Measurements from ENCODE around the gene RELN. TPM values are rescaled to one million over a fixed set of nuclear protein-coding genes. Genes with fewer than 3 reads are reported as not detected.

The RELN gene
- total RNA-seq, 1 experiment from 2014 or later, result 0.31 TPM

- CTCF ChIA-PET, result interaction anchor here (0.7 kb wide), 1 partner anchor 85 kb away, joined by 4 read pairs; no protein-coding TSS in a partner anchor
- H3K36me3 Mint-ChIP-seq (ENCODE audit: insufficient read depth, unreplicated experiment), result no peaks in the 10 kb centered on the region
- H3K9me3 Mint-ChIP-seq (ENCODE audit: low read depth, unreplicated experiment), result peaks cover 4% of the 10 kb centered on the region
- BruUV-seq (replicated peaks), result no TSS peak
- no peak overlapping the region for H3K27ac Mint-ChIP-seq (ENCODE audit: unreplicated experiment)
- TF ChIP-seq, protein P1, sequence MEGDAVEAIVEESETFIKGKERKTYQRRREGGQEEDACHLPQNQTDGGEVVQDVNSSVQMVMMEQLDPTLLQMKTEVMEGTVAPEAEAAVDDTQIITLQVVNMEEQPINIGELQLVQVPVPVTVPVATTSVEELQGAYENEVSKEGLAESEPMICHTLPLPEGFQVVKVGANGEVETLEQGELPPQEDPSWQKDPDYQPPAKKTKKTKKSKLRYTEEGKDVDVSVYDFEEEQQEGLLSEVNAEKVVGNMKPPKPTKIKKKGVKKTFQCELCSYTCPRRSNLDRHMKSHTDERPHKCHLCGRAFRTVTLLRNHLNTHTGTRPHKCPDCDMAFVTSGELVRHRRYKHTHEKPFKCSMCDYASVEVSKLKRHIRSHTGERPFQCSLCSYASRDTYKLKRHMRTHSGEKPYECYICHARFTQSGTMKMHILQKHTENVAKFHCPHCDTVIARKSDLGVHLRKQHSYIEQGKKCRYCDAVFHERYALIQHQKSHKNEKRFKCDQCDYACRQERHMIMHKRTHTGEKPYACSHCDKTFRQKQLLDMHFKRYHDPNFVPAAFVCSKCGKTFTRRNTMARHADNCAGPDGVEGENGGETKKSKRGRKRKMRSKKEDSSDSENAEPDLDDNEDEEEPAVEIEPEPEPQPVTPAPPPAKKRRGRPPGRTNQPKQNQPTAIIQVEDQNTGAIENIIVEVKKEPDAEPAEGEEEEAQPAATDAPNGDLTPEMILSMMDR (IDR thresholded peaks at IDR 0.05; ENCODE audit: unreplicated experiment), result no peak
- no peak for DNase-seq
- peaks cover 15% of the 10 kb centered on the region for H3K4me1 Mint-ChIP-seq (ENCODE audit: low read depth, unreplicated experiment)
- intact Hi-C loops (cut with micrococcal nuclease; ENCODE audit: unreplicated experiment), result no loop called here
- H3K4me3 Mint-ChIP-seq (ENCODE audit: low read depth, unreplicated experiment), result no peak overlapping the region
- no peaks in the 10 kb centered on the region for H3K27me3 Mint-ChIP-seq (ENCODE audit: unreplicated experiment)
These were observed 52.9 kb downstream of the RELN start for GRCh38 chr7:103936558-103936957.

DNA sequence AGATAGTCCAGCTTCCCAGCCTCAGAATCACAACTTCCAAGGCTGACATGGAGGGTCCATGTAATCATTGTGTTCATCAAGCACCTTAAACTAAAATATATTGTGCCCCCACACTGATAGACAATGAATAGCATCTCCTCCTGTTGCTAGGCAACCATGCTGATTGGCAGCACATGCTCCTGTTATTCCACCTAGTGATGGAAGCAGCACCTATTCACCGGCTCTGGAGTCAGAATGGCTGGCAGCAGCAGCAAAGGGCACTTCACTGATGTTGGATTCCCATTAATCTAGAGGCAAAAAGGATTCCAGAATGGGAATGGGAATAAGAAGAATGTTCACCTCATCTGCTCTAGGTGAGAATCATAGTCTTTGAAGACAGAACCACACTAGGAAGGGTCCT lies 55.0 kb downstream of the RELN start:
- intact Hi-C loops (cut with micrococcal nuclease; ENCODE audit: unreplicated experiment), result no loop called here
- no TSS peak for BruUV-seq (replicated peaks)

GRCh38 chr7:103932389-103932788 lies 57.1 kb downstream of the RELN start:
- no peak for DNase-seq
- Mint-ChIP-seq H3K27ac (ENCODE audit: unreplicated experiment) (no peak overlapping the region), H3K27me3 (ENCODE audit: unreplicated experiment) (no peaks in the 10 kb centered on the region), H3K36me3 (ENCODE audit: insufficient read depth, unreplicated experiment) (no peaks in the 10 kb centered on the region), H3K4me1 (ENCODE audit: low read depth, unreplicated experiment) (peaks cover 15% of the 10 kb centered on the region), H3K9me3 (ENCODE audit: low read depth, unreplicated experiment) (peaks cover 4% of the 10 kb centered on the region), H3K4me3 (ENCODE audit: low read depth, unreplicated experiment) (no peak overlapping the region)
- CTCF ChIA-PET, result no interaction called here
- TF ChIP-seq, protein P1 (IDR thresholded peaks at IDR 0.05; ENCODE audit: unreplicated experiment), result no peak
- BruUV-seq (replicated peaks), result no TSS peak
- intact Hi-C loops (cut with micrococcal nuclease; ENCODE audit: unreplicated experiment), result no loop called here

More for the DNA sequence above, 55.0 kb downstream of the RELN start:
- Mint-ChIP-seq H3K4me1 (ENCODE audit: low read depth, unreplicated experiment) (peaks cover 15% of the 10 kb centered on the region), H3K9me3 (ENCODE audit: low read depth, unreplicated experiment) (peaks cover 4% of the 10 kb centered on the region), H3K36me3 (ENCODE audit: insufficient read depth, unreplicated experiment) (no peaks in the 10 kb centered on the region), H3K4me3 (ENCODE audit: low read depth, unreplicated experiment) (no peak overlapping the region), H3K27ac (ENCODE audit: unreplicated experiment) (no peak overlapping the region), H3K27me3 (ENCODE audit: unreplicated experiment) (no peaks in the 10 kb centered on the region)
- CTCF ChIA-PET, result no interaction called here
- DNase-seq, result no peak
- TF ChIP-seq, protein P1 (IDR thresholded peaks at IDR 0.05; ENCODE audit: unreplicated experiment), result no peak

- Mint-ChIP-seq H3K27ac (ENCODE audit: unreplicated experiment) (no peak overlapping the region), H3K4me3 (ENCODE audit: low read depth, unreplicated experiment) (no peak overlapping the region), H3K36me3 (ENCODE audit: insufficient read depth, unreplicated experiment) (no peaks in the 10 kb centered on the region), H3K9me3 (ENCODE audit: low read depth, unreplicated experiment) (no peaks in the 10 kb centered on the region), H3K4me1 (ENCODE audit: low read depth, unreplicated experiment) (no peaks in the 10 kb centered on the region), H3K27me3 (ENCODE audit: unreplicated experiment) (no peaks in the 10 kb centered on the region)
- TF ChIP-seq, protein P1 (IDR thresholded peaks at IDR 0.05; ENCODE audit: unreplicated experiment), result no peak
- DNase-seq, result no peak
- no TSS peak for BruUV-seq (replicated peaks)
- CTCF ChIA-PET, result no interaction called here
- intact Hi-C loops (cut with micrococcal nuclease; ENCODE audit: unreplicated experiment), result no loop called here
These were observed 59.6 kb downstream of the RELN start for GRCh38 chr7:103929901-103930311.

Data from Calu3 (cell line).